GM18861 (cell line): ENCODE data around the gene DNMT3A.

Experiments used
- ATAC-seq: cut with Tn5 transposase; IDR thresholded peaks from one replicate; pipeline ENCODE4 v1.9.1; 2021; ENCODE audit not compliant: unreplicated experiment

Gene DNMT3A

GRCh38 chr2:25341753-25342371 is at the start of gene DNMT3A:
Gene DNMT3A, minus strand, starts transcription at chr2:25341925. Its CDS starts 27,941 bp downstream, at chr2:25313984.
- peak; percentile 11 for ATAC-seq

GRCh38 chr2:25389161-25389560 is 47.4 kb upstream of the DNMT3A start:
- ATAC-seq: no peak

DNA sequence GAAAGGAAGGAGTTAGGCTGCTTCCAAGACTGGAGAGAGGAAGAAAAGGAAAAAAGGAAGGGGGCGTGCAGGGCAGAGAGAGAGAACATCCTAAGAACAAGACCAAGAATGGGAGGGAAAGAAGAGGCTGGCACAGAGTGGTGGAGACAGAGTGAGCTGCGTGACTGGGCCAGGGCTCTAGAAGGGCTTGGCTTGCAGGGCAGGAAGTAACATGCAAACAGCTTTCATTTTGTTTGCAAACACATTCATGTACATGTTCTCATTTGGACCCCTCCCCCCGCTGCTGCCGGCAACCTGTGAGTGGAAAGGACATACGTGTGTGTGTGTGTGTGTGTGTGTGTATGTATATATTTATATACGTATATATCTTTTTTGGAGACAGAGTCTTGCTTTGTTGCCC is 46.8 kb upstream of the DNMT3A start:
- no peak for ATAC-seq

DNA sequence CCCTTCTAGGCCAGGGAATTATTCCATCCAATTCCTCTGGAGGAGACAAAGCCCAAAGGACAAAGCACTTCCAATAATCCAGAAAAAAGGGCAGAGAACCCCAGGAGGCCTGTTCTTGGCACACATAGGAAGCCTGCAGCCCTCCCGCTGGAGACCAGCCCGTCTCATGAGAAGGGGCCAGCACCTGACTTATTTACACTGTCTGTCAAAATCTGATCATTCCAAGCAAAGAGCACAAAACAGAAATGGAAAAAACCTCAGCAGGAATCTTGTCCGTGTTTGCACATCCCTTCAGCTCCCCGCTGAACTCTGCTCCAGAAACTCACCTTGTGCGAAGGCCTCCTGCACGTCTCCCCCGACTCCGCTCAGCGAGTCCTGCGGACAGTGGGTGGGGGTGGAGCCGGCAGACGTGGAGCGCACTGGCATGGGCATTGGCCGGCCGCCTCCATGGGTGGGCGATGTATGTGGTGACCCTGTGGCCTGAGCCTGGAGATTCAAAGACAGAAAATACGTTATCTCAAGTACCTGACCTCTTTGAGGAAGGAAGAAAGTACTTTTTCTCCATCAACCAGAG is 46.2 kb upstream of the DNMT3A start:
- ATAC-seq: no peak

DNA sequence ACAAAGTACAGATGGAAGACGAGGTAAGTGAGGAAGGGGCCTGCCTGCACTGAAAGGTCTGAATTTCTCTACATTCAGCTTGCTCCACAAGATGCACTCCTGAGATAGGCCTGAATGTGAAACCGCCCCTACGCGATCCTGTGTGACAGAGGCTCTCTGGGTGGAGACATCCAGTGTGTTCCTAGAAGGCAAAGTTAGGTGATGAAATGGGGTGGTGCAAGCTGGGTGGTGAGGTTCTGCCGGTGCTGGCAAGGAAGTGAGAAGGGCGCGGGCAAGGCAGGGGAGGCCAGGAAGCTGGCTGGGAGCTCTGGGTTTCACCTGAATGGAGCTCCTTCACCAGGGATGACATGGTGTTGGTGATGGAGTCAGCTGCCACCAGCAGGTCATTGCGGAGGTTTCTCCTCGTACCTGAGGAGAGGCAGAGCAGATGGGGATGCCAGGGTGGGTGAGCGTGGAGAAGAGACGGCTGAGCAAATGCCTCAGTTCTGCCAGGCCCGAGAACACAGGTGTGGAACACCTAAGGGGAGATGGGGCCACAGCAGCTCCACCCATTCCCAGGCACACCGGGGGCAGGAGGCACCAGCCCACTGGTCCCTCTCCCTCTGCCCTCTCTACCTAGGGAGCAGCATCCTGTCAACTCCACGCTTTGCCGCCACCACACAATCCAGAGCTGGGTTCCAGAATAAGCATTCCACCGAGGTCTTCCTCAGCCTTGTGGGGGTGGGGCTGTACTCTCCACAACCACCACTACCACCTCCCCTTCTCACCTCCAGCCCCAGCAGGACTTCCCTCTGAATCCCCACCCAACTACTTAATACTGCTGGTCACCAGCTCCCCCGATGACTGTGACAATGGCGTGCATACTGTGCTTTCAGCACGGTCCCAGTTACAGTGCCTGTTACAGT is 45.5 kb upstream of the DNMT3A start:
- no peak for ATAC-seq

DNA sequence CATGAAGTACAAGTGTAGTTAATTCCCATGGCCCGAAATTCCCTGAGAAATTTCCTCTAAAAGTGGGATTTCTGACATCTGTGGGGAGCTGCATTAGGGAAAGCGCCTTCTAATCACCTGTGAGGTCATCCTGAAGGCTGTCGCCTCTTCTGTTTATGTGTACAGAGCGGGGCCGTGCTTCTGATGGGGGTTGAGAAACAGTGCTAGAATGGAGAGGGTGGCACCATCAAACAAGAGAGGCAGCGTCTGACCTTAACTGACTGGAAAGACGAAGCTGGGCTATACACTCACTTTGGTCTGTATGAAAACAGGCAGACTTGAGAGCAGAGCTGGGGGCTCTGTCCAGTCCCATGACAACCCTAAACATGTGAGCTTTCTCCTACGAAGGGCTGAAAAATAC is 44.2 kb upstream of the DNMT3A start:
- no peak for ATAC-seq

DNA sequence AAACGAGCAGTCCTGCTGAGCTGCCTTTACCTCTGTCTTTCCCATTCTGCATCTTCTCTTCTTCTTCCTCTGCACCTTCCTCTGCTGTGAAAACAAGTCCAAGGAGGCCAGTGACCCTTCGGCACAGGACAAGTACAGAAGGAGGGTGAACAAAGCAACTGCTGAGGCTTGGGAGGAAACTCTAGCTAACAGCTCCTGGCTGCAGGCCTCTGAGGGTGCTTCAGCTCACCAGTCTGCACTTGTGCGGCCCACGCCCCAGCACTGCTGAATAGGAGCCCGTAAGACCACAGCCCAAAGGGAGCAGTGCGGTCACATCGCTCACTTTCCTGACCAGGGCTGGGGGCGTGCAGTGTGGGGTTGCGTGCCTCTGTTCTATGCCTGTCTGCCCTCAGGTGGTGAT is 42.1 kb upstream of the DNMT3A start:
- ATAC-seq: no peak

DNA sequence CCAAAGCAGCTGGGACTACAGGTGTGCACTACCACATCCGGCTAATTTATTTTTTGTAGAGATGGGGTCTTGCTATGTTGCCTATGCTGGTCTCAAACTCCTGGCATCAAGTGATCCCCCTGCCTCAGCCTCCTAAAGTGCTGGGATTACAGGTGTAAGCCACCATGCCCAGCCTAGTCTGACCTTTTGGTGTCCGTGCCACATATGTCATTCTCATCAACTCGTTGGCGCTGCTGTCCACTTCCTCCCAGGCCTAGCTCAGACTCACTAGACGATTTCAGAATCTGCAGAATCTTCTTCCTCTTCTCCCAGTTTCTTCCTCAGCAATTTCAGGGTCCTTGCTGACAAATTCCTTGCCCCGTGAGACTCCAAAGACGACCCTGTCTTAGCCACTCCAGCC is 39.8 kb upstream of the DNMT3A start:
- no peak for ATAC-seq

DNA sequence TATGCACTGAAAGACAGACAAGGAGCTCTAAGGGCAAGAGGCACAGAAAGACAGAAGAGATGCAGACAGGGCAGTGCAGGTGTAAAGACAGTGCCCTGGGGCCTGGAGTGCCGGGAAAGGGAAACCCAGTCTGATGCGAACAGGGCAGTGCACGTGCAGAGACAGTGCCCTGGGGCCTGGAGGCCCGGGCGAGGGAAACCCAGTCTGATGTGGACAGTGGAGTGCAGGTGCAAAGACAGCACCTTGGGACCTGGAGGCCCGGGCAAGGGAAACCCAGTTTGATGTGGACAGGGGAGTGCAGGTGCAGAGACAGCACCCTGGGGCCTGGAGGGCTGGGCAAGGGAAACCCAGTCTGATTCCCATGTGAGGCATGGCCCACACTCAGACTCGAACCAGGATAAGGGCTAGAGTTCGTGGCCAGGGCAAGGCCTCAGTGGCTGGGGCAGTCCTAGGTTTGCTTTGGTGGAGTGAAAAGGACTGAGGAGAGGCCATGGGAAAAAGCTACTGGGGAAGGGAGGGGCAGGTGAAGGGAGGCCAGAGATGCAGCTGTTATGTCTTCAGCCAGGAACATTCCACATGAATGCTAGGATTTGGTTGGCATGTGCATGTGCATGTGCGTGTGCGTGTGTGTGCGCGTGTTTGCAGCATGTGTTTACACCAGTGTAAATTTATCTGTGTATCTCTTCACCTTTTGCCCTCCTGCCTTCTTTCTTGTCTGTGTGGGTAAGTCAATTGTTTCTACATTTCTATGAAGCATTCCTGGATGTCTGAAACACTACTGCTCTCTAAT is 39.1 kb upstream of the DNMT3A start:
- no peak for ATAC-seq

DNA sequence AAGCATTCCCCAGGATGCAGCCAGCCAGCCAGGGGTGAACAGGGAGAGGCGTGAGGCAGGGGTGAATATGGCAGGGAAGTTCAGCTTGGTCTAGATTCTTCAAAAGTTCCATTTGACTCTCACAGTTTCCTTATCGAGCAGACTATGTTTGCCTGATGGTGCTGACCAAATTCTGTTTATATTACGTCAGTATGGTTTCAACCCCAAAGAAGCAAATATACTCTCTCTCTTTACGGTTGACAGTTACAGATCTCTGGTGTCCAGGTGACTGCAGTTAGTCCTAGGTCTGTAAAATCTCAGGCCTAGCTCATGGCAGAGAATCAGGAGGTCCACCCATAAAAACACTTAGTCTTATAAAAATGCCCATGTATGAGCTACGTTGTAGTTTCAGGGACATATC is 38.3 kb upstream of the DNMT3A start:
- ATAC-seq: no peak

DNA sequence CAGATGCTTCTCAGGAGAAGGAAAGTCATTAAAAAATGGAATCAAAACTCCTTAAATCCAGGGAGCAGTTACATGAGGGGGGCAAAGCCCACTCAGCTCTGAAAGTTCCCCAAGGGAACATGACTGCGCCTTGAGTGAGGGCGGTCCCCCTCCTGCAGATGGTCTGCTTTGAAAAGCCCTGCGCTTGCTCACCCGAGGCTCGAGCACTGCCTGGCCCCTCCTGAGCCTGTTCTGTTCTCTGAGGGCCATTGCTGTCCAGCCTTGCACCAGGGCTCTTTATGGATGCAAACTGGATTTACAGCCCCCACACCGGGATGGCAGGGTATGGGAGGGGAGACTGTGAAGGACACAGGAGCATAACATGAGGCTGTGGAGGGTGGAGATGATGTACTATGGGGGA is 37.8 kb upstream of the DNMT3A start:
- no peak for ATAC-seq

GRCh38 chr2:25378731-25379490 is 37.2 kb upstream of the DNMT3A start:
- ATAC-seq: no peak

DNA sequence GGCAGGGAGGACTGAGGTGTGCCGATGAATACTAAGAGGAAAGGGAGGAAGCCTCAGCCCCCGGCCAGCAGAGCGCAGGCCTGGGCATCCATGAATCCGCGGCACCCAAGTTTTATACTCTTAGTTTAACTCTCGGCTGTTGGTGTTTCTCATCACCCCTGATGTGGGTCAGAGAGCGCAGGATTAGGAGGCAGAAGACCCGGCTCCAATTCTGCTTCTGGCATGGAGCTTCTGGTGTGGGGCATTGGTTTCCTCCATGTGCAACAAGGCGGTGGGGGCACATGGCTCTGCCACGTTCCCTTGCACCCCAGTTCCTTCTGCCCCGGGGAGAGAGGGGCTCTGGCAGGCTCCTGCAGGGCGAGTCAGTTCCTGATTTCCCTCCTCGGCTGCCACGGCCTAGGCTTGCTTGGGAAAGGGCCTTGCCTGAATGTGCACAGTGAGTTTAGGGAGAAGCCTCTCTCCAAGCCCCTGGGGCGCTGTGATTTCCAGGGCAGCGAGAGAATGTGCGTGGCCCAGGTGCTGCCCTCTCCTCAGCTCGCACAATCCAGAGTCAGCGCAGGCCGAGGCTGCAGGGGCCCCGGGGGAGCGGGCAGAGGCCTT is 36.2 kb upstream of the DNMT3A start:
- ATAC-seq: no peak

DNA sequence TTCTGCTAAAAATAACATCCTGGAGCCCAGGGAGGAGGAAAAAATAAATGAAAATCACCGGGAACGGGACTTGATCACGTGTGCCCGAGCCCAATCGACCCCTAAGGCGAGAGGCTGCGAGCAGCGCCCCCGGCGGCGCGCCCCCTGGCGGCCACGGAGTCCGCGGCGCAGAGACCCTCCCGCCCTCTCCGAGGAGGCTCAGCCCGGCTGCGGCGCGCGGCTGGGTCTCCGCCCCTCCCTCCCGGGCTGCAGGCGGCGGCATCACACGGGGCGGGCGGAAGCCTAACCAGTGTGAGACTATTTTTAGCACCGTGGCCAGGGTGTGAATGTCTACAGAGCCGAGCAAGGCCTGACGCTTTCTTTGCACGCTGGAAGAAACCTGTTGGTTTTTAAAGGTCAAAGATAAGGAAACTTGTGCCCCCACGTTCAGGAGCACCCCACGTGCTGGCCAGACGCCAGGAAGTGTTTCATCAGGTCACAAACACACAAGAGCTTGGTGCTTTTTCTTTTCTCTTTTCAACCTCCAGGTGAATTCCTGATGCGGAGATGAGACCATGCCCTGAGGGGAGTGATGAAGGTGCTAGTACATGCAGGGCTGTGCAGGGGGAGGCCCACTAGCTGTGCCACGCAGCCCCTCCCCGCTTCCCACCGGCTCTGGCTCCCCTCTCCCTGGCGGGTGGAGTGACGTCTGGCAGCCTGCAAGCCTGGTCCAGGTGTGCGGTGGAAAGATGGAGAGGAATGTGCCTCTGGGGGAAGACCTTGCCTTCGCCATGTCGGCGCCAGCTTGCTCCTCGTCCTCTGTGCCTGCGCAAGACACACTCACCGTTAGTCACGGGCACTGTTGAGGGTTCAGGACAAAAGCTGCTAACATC is 35.3 kb upstream of the DNMT3A start:
- ATAC-seq: peak; percentile 95

- no peak for ATAC-seq
Measured at GRCh38 chr2:25375989-25376545, 34.3 kb upstream of the DNMT3A start.

DNA sequence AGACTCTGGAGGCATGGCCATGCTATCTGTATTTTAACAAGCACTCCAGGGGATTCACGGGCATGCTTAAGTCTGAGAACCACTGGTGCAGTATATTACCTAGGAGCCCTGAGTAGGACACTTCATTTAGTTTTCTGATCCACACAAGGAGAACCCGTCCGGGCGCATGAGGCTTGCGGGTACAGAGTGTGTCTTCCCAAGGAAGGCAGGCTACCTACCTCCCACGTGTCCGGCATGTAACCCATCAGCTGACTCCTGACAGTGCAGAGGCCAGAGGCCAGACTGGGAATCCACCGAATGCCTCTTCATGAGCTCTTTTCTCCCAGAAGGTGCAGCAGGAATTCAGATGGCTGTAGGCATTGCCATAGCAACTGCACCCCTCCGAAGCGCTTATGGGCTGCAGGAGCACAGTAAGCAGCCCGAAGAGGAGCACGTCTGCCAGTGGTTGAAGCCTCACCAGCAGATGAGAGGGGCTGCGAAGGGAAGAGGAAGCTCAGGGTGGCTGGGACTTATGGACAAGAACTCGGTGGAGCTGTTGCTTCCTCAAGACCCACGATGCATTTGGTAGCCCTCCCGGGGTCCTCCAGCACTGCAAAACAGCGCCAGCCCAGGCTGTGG is 33.8 kb upstream of the DNMT3A start:
- ATAC-seq: no peak

- no peak for ATAC-seq
Measured at GRCh38 chr2:25374827-25375226, 33.1 kb upstream of the DNMT3A start.

- ATAC-seq: no peak
Measured at GRCh38 chr2:25374411-25374810, 32.7 kb upstream of the DNMT3A start.
